Neutrophil (primary cell): ENCODE measurements around the gene DHX32.
"Not testable (repeated sequence)": the region's sequence is repeated elsewhere in the genome, so short reads cannot be mapped to it uniquely, and the experiment has no call there.

Experiments used
- H3K27ac ChIP-seq: fragments of 200-600 bp; sonication (generic); 2 replicates; pipeline ENCODE4 v1.5.1; 2016; ENCODE audit warnings: mild to moderate bottlenecking, moderate library complexity
- H3K27me3 ChIP-seq: fragments of 200-600 bp; sonication (generic); 2 replicates; pipeline ENCODE4 v1.6.0; 2016; ENCODE audit warnings: mild to moderate bottlenecking
- H3K36me3 ChIP-seq: fragments of 200-600 bp; sonication (generic); 2 replicates; pipeline ENCODE4 v1.5.1; 2017
- H3K4me1 ChIP-seq, 2 experiments: fragments of 200-600 bp in 1 of 2; sonication (generic) in 1 of 2; 1 replicate in 1 of 2; 2 replicates in 1 of 2; pipeline versions ENCODE4 v1.5.1 to v1.6.1; 2013 to 2016; ENCODE audit warnings: low read depth in 1 of 2, low read length in 1 of 2, mild to moderate bottlenecking in 1 of 2, moderate library complexity in 1 of 2; ENCODE audit not compliant: control insufficient read depth in 1 of 2, insufficient read depth in 1 of 2
- H3K4me3 ChIP-seq, 2 experiments: fragments of 200-600 bp in 1 of 2; sonication (generic) in 1 of 2; 1 replicate in 1 of 2; 2 replicates in 1 of 2; pipeline ENCODE4 v1.5.1; 2013 to 2016; ENCODE audit warnings: low read depth in 1 of 2, low read length in 1 of 2, mild to moderate bottlenecking in 1 of 2, moderate library complexity in 1 of 2
- H3K9me3 ChIP-seq: fragments of 200-600 bp; sonication (generic); 2 replicates; pipeline ENCODE4 v1.5.1; 2016

The DHX32 gene

GRCh38 chr10:125905069-125905994, 24.2 kb upstream of the DHX32 start:
- not testable (repeated sequence) for H3K27ac ChIP-seq, H3K9me3 ChIP-seq, H3K36me3 ChIP-seq, H3K4me1 ChIP-seq, H3K27me3 ChIP-seq, H3K4me3 ChIP-seq

GRCh38 chr10:125903135-125903640, 22.1 kb upstream of the DHX32 start:
- not testable (repeated sequence) for H3K27me3 ChIP-seq, H3K9me3 ChIP-seq, H3K4me1 ChIP-seq, H3K36me3 ChIP-seq, H3K27ac ChIP-seq, H3K4me3 ChIP-seq

GRCh38 chr10:125900963-125901362, 19.9 kb upstream of the DHX32 start:
- peaks cover 11% of the 10 kb centered on the region for H3K27me3 ChIP-seq
- not testable (repeated sequence) for H3K9me3 ChIP-seq, H3K27ac ChIP-seq, H3K36me3 ChIP-seq, H3K4me3 ChIP-seq, H3K4me1 ChIP-seq

- H3K4me3 ChIP-seq, H3K27ac ChIP-seq, H3K9me3 ChIP-seq, H3K36me3 ChIP-seq: not testable (repeated sequence)
- Histone ChIP-seq H3K4me1 (peaks cover 4 to 11% of the 10 kb centered on the region in 2 experiments), H3K27me3 (peaks cover 24% of the 10 kb centered on the region)
Measured at GRCh38 chr10:125897317-125897716, 16.2 kb upstream of the DHX32 start.

DNA sequence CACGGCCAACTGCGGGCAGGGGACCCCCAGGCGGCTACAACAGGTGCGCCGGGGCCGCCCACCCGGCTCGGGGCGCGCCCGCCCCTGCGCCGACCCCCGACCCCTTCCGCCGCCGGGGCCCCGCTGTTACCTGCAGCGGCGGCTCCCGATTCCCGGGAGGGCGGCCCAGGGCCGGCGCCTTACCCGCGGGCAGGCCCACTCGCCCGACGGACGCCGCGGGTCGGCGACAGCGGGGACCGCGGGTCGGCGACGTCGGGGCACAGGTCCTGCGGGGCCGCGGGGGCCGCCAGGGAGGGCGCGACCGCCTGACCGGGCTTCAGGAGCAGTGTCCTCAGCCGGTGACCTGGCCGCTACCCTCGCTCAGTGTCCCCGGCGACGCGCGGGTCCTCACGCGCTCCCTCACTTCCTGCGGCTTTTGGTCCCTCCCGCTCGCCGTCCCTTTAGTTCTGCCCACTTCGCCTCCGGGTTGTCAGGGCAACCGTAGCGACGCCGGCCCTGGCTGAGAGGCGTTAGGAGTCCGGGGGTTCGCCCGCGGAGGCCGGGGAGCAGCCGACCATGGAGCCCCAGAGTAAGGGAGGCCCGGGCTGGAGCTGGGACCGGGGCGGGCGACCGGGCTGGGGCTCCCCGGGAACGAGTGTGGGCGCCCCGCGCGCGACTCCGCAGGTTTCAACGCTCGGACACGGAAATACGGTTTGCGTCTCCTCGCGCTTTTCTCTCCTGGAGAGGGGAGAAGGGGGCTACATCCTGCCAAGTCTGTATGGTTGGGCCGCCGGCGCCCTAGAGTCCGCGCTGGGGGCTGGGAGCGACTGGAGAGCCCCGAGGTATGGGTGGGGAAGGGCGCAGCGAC, 15.2 kb upstream of the DHX32 start, which contains the start of gene FANK1:
Gene FANK1 (plus strand): TSS at position 477 of the 847 bp plus-strand sequence. CDS start 79 bp downstream, at position 556.
- H3K27ac ChIP-seq, H3K9me3 ChIP-seq, H3K36me3 ChIP-seq: not testable (repeated sequence)
- H3K4me3 ChIP-seq, result peak within 1 kb of the TSS; percentile 70 to 81
- peaks cover 4 to 11% of the 10 kb centered on the region in 2 experiments for H3K4me1 ChIP-seq
- peaks cover 24% of the 10 kb centered on the region for H3K27me3 ChIP-seq

DNA sequence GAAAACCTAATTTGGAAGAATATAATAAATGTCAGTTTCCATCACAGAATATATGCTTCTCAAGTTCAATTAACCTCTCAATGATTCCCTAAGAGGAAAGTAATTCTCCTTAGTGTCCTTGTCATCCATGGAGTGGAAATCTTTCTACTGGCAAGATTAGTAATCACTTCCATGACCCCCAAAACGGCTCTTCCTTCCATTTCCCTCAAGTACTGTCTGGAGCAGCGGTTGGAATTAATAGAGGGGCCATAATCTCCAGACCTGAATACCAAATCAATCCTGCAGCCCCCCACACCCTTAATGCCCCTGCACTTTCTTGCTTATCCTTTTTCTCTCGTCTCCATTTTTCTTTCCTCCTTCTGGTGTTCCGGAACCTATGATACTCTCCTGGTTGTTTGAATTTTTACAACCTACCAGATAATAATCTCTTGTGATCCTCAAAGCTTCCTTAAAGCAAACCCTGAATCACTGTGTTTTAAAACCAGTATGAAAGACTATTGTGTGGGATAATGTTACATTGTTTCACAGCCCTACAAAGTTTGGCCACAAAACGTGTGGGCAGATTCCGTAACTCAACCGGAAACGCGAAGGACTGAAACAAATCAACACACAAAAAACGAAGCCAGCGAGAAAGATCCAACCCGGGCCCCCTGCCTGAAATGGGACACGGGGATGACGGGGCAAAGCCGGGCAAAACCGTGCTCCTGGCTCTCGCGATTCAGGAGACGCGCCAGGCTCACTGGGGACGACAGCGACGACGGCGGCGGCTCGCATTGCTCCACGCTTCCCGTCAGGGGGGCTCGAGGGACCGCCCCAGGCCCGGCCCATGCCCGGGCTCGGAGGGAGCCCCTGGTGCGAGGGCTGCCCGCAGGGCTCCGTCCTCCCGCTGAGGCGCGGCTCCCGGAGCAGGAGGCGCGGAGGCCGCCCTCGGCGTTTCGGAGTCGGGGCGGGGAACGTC, 14.3 kb upstream of the DHX32 start:
- Histone ChIP-seq H3K4me3 (peak overlapping the region; percentile 70 to 81), H3K27me3 (peaks cover 24% of the 10 kb centered on the region), H3K4me1 (peaks cover 4 to 11% of the 10 kb centered on the region in 2 experiments)
- H3K36me3 ChIP-seq, H3K9me3 ChIP-seq, H3K27ac ChIP-seq: not testable (repeated sequence)

DNA sequence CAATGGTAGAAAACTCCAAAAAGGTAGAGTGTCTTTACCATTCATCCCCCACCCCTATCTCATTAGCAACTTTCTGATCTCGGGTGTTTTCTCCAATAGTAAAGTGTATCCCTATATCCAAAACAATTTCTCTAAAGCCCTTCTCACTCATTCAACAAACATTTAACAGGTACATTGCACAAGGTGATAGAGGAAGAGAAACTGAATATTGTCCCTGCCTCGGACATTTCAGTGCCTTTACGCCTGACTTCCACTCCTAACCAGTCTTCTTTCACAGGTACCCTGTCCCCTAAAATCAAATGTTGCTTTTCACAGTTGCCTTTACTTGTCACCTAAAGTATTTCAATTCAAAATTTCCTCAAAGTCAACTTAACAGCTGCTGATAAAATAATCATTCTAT, 13.1 kb upstream of the DHX32 start:
- H3K4me3 ChIP-seq, H3K27ac ChIP-seq, H3K36me3 ChIP-seq, H3K9me3 ChIP-seq: not testable (repeated sequence)
- peaks cover 24% of the 10 kb centered on the region for H3K27me3 ChIP-seq
- peaks cover 4 to 11% of the 10 kb centered on the region in 2 experiments for H3K4me1 ChIP-seq

GRCh38 chr10:125892402-125892801, 11.3 kb upstream of the DHX32 start:
- H3K9me3 ChIP-seq, H3K27ac ChIP-seq, H3K4me3 ChIP-seq, H3K36me3 ChIP-seq: not testable (repeated sequence)
- peaks cover 4 to 11% of the 10 kb centered on the region in 2 experiments for H3K4me1 ChIP-seq
- H3K27me3 ChIP-seq, result peaks cover 22% of the 10 kb centered on the region

- not testable (repeated sequence) for H3K27ac ChIP-seq, H3K36me3 ChIP-seq, H3K4me3 ChIP-seq, H3K9me3 ChIP-seq, H3K4me1 ChIP-seq, H3K27me3 ChIP-seq
Measured at GRCh38 chr10:125889441-125889840, 8.3 kb upstream of the DHX32 start.
